Ishikawa (cell line): ENCODE data around the gene TRPC4AP.

Source experiments
- CEBPB ChIP-seq: IDR thresholded peaks from 2 replicates; pipeline ENCODE4 v1.6.1; 2012
- CREB1 ChIP-seq: IDR thresholded peaks from 2 replicates; pipeline ENCODE4 v1.6.1; 2012; ENCODE audit warnings: low read depth
- EGR1 ChIP-seq: IDR thresholded peaks from 2 replicates; pipeline ENCODE4 v1.6.1; 2012
- EP300 ChIP-seq: IDR thresholded peaks from 2 replicates; pipeline ENCODE4 v1.6.1; 2012; ENCODE audit warnings: borderline replicate concordance
- FOXM1 ChIP-seq: IDR thresholded peaks from 2 replicates; pipeline ENCODE4 v1.6.1; 2012; ENCODE audit warnings: low read depth, borderline replicate concordance
- NFIC ChIP-seq: IDR thresholded peaks from 2 replicates; pipeline ENCODE4 v1.6.1; 2012
- RAD21 ChIP-seq: IDR thresholded peaks from 2 replicates; pipeline ENCODE4 v1.6.1; 2012; ENCODE audit warnings: low read depth
- TAF1 ChIP-seq: IDR thresholded peaks from 2 replicates; pipeline ENCODE4 v1.6.1; 2012; ENCODE audit warnings: low read depth, mild to moderate bottlenecking
- TCF12 ChIP-seq: IDR thresholded peaks from 2 replicates; pipeline ENCODE4 v1.6.1; 2012; ENCODE audit warnings: low read depth
- TEAD4 ChIP-seq: IDR thresholded peaks from 2 replicates; pipeline ENCODE4 v1.6.1; 2012
- USF1 ChIP-seq: IDR thresholded peaks from 2 replicates; pipeline ENCODE4 v1.6.1; 2012
- YY1 ChIP-seq: IDR thresholded peaks from 2 replicates; pipeline ENCODE4 v1.6.1; 2012; ENCODE audit warnings: low read depth
- ZBTB7A ChIP-seq: IDR thresholded peaks from 2 replicates; pipeline ENCODE4 v1.6.1; 2012; ENCODE audit warnings: low read depth
- TF ChIP-seq, protein P1 (sequence below): IDR thresholded peaks from 2 replicates; pipeline ENCODE4 v1.6.1; 2012
- TF ChIP-seq, protein P2 (sequence below): IDR thresholded peaks from 2 replicates; pipeline ENCODE4 v1.6.1; 2012; ENCODE audit warnings: low read depth, mild to moderate bottlenecking

Gene TRPC4AP

DNA sequence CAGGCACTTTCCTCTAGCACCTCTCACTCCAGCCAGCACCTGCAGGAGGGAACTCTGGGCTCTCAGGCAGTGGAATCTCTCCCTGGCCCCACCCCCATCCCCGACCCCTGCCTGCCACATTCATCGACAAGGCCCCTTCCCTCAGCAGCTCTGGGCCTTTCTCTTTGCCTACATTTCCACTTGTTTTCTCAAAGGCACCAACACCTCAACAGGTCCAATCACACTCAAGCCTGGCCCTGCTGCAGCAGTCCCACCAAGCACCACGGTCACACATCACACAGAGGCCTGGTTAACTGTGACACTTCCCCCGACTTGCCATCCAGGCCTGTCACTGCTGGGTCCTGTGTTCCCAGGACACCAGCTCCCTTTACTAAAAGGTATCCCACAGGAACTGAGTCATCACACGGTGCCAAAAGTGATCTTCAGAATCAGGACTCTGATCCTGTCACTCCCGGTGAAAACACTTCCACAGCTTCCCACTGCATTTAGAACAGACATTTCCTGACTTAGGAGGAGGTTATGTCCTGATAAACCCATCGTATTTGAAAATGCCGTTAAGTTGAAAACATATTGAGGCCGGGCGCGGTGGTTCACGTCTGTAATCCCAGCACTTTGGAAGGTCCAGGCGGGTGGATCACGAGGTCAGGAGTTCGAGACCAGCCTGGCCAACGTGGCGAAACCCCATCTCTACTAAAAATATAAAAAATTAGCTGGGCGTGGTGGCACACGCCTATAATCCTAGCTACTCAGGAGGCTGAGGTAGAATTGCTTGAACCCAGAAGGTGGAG lies 82.0 kb downstream of the TRPC4AP start:
- TF ChIP-seq TAF1 = no peak
- TF ChIP-seq TCF12 = no peak
- no peak for TF ChIP-seq NFIC
- TF ChIP-seq EP300 = no peak
- no peak for TF ChIP-seq YY1
- TF ChIP-seq, protein P1, sequence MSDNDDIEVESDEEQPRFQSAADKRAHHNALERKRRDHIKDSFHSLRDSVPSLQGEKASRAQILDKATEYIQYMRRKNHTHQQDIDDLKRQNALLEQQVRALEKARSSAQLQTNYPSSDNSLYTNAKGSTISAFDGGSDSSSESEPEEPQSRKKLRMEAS = no peak
- no peak for TF ChIP-seq RAD21
- TF ChIP-seq EGR1 = no peak
- TF ChIP-seq CREB1 = no peak
- TF ChIP-seq, protein P2, sequence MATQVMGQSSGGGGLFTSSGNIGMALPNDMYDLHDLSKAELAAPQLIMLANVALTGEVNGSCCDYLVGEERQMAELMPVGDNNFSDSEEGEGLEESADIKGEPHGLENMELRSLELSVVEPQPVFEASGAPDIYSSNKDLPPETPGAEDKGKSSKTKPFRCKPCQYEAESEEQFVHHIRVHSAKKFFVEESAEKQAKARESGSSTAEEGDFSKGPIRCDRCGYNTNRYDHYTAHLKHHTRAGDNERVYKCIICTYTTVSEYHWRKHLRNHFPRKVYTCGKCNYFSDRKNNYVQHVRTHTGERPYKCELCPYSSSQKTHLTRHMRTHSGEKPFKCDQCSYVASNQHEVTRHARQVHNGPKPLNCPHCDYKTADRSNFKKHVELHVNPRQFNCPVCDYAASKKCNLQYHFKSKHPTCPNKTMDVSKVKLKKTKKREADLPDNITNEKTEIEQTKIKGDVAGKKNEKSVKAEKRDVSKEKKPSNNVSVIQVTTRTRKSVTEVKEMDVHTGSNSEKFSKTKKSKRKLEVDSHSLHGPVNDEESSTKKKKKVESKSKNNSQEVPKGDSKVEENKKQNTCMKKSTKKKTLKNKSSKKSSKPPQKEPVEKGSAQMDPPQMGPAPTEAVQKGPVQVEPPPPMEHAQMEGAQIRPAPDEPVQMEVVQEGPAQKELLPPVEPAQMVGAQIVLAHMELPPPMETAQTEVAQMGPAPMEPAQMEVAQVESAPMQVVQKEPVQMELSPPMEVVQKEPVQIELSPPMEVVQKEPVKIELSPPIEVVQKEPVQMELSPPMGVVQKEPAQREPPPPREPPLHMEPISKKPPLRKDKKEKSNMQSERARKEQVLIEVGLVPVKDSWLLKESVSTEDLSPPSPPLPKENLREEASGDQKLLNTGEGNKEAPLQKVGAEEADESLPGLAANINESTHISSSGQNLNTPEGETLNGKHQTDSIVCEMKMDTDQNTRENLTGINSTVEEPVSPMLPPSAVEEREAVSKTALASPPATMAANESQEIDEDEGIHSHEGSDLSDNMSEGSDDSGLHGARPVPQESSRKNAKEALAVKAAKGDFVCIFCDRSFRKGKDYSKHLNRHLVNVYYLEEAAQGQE = no peak
- TF ChIP-seq USF1 = no peak
- no peak for TF ChIP-seq ZBTB7A

DNA sequence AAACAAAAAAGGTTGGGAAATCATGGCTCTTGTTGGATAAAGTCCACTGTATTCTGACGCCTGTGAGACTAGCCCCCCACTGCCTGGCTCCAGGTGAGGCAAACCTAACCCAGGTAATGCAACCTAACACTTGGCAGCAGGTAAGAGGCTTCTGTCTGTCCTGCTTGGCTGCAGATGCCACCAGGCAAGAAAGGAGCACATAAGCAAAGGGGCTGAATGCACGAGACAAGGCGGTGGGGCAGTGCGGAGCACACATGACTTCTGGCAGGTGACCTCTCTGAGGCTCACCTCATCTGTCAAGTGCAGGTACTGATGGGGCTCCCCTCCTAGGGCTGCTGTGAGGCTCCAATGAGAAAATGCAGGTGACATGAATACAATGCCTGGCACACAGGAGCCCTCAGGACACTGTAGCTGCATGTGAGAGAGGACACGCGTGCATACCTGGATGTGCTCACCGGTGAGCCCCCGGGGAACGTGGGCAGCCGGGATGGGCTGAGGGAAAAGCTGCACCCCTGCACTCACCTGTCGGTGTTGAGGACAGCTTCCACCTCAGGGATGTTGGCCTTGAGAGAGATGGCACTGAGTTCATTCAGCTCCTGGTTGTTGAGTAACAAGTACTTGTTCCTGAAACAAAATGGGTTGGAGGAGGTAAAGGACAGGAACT lies 82.8 kb downstream of the TRPC4AP start:
- TF ChIP-seq CREB1 (no peak), RAD21 (no peak), TCF12 (no peak), NFIC (no peak)
- TF ChIP-seq, protein P1 = no peak
- TF ChIP-seq, protein P2 = no peak

- no peak for TF ChIP-seq YY1
- TF ChIP-seq FOXM1 = no peak
- TF ChIP-seq NFIC = no peak
- no peak for TF ChIP-seq RAD21
- no peak for TF ChIP-seq TAF1
- TF ChIP-seq, protein P1 = no peak
- TF ChIP-seq USF1 = no peak
- TF ChIP-seq CEBPB = no peak
- no peak for TF ChIP-seq EGR1
- no peak for TF ChIP-seq TEAD4
- no peak for TF ChIP-seq EP300
- no peak for TF ChIP-seq TCF12
Measured at GRCh38 chr20:35008411-35009342, 83.9 kb downstream of the TRPC4AP start.

GRCh38 chr20:35007891-35008290 lies 84.7 kb downstream of the TRPC4AP start:
- TF ChIP-seq USF1 = no peak
- TF ChIP-seq TEAD4 = no peak
- no peak for TF ChIP-seq CREB1
- TF ChIP-seq EP300 = no peak
- TF ChIP-seq TAF1 = no peak
- TF ChIP-seq TCF12 = no peak
- TF ChIP-seq YY1 = no peak
